HG03432 (cell line): Measurements from ENCODE around the gene DCAF6.

Source experiments
- ATAC-seq: cut with Tn5 transposase; IDR thresholded peaks from one replicate; pipeline ENCODE4 v1.9.1; 2021; ENCODE audit warnings: mild to moderate bottlenecking, moderate library complexity; ENCODE audit not compliant: unreplicated experiment

DCAF6 gene

GRCh38 chr1:168099337-168099801, 162.9 kb downstream of the DCAF6 start:
- ATAC-seq, result no peak

GRCh38 chr1:168100315-168101002, 164.0 kb downstream of the DCAF6 start:
- ATAC-seq, result no peak

- ATAC-seq, result no peak
These were observed 164.9 kb downstream of the DCAF6 start for GRCh38 chr1:168101336-168101735.

GRCh38 chr1:168102487-168102886, 166.0 kb downstream of the DCAF6 start:
- no peak for ATAC-seq

GRCh38 chr1:168104535-168104934, 168.1 kb downstream of the DCAF6 start:
- ATAC-seq, result no peak

GRCh38 chr1:168105846-168106245, 169.4 kb downstream of the DCAF6 start:
- no peak for ATAC-seq

GRCh38 chr1:168106274-168106673, 169.8 kb downstream of the DCAF6 start:
- ATAC-seq, result no peak

GRCh38 chr1:168110896-168111545, 174.5 kb downstream of the DCAF6 start:
- ATAC-seq, result no peak

GRCh38 chr1:168112673-168113305, 176.3 kb downstream of the DCAF6 start:
- peak; percentile 64 for ATAC-seq

GRCh38 chr1:168114845-168115244, 178.4 kb downstream of the DCAF6 start:
- ATAC-seq, result no peak

GRCh38 chr1:168116327-168116799, 179.9 kb downstream of the DCAF6 start:
- no peak for ATAC-seq

GRCh38 chr1:168119750-168120149, 183.3 kb downstream of the DCAF6 start:
- ATAC-seq, result no peak

GRCh38 chr1:168121401-168122011, 185.0 kb downstream of the DCAF6 start:
- ATAC-seq, result no peak

GRCh38 chr1:168125051-168125450, 188.6 kb downstream of the DCAF6 start:
- no peak for ATAC-seq
